Endothelial cell (in vitro differentiated cells): Measurements from ENCODE around the gene DHRS3. TPM values are rescaled to one million over a fixed set of nuclear protein-coding genes. Genes with fewer than 3 reads are reported as not detected.

Experiments
- DNase-seq: peaks from one replicate; pipeline ENCODE4 v3.0.0; 2021; ENCODE audit warnings: low spot score
- H3K27ac Mint-ChIP-seq: one replicate; pipeline ENCODE4 v1.8.0; 2021; ENCODE audit warnings: mixed read lengths, inconsistent platforms; ENCODE audit not compliant: unreplicated experiment
- H3K27me3 Mint-ChIP-seq: one replicate; pipeline ENCODE4 v1.8.0; 2021; ENCODE audit warnings: mild to moderate bottlenecking, moderate library complexity, mixed read lengths, inconsistent platforms; ENCODE audit not compliant: unreplicated experiment
- H3K36me3 Mint-ChIP-seq: one replicate; pipeline ENCODE4 v1.8.0; 2021; ENCODE audit warnings: mild to moderate bottlenecking, low read depth, mixed read lengths, inconsistent platforms; ENCODE audit not compliant: unreplicated experiment
- H3K4me1 Mint-ChIP-seq: one replicate; pipeline ENCODE4 v1.8.0; 2021; ENCODE audit warnings: mild to moderate bottlenecking, mixed read lengths, inconsistent platforms; ENCODE audit not compliant: unreplicated experiment
- H3K4me3 Mint-ChIP-seq: one replicate; pipeline ENCODE4 v1.8.0; 2021; ENCODE audit warnings: mild to moderate bottlenecking, mixed read lengths, inconsistent platforms; ENCODE audit not compliant: unreplicated experiment
- H3K9me3 Mint-ChIP-seq: one replicate; pipeline ENCODE4 v1.8.0; 2021; ENCODE audit warnings: mixed read lengths, inconsistent platforms; ENCODE audit not compliant: unreplicated experiment
- CTCF ChIP-seq: fragments of 200-600 bp; sonication (generic); IDR thresholded peaks from one replicate; pipeline ENCODE4 v1.5.0; 2021; ENCODE audit warnings: antibody characterized with exemption; ENCODE audit not compliant: unreplicated experiment
- total RNA-seq: library from RNA; stranded (reverse); fragmentation: NEBNext Ultra II Directional; extraction: Animal tissue kit (Norgen Biotek cat#: 25700); gene quantifications from one replicate; pipeline ENCODE4 v1.2.1, GENCODE V29; 2021; ENCODE audit not compliant: unreplicated experiment

DHRS3 gene
- total RNA-seq, 1 donor from 2014 or later: 5.7 TPM

- TF ChIP-seq CTCF: no peak
- Mint-ChIP-seq H3K4me1 (peaks cover 29% of the 10 kb centered on the region), H3K36me3 (peaks cover 15% of the 10 kb centered on the region), H3K27ac (no peak overlapping the region), H3K9me3 (no peaks in the 10 kb centered on the region), H3K27me3 (peaks cover 23% of the 10 kb centered on the region), H3K4me3 (no peak overlapping the region)
- no peak for DNase-seq
Measured at GRCh38 chr1:12614402-12615158, 3.4 kb downstream of the DHRS3 start.

- no peak for TF ChIP-seq CTCF
- Mint-ChIP-seq H3K4me3 (no peak overlapping the region), H3K4me1 (peaks cover 20% of the 10 kb centered on the region), H3K36me3 (peaks cover 15% of the 10 kb centered on the region), H3K27ac (no peak overlapping the region), H3K9me3 (no peaks in the 10 kb centered on the region), H3K27me3 (peaks cover 19% of the 10 kb centered on the region)
- no peak for DNase-seq
Measured at GRCh38 chr1:12613180-12613579, 4.8 kb downstream of the DHRS3 start.

DNA sequence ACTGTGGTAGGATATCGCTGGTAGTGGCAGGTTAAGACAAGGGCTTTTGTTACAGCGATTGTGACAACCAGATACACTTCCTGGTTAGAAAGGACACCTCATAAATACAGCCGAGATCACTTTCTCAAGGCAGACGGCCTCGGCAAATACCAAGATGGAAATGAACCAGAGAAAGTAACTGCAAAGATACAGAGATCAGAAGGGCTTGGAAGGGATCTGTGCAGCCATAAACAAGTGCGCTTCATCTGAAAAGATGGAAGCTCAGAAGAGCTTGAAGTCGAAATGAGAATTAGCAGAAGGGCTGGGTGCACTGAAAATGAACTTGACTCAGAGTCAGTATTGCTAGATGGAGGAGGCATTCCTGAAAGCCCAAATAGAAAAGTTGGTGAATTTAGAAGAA lies 7.1 kb downstream of the DHRS3 start:
- Mint-ChIP-seq H3K4me1 (peaks cover 14% of the 10 kb centered on the region), H3K27me3 (peaks cover 17% of the 10 kb centered on the region), H3K9me3 (no peaks in the 10 kb centered on the region), H3K36me3 (peaks cover 15% of the 10 kb centered on the region), H3K27ac (no peak overlapping the region), H3K4me3 (no peak overlapping the region)
- TF ChIP-seq CTCF: no peak
- no peak for DNase-seq

DNA sequence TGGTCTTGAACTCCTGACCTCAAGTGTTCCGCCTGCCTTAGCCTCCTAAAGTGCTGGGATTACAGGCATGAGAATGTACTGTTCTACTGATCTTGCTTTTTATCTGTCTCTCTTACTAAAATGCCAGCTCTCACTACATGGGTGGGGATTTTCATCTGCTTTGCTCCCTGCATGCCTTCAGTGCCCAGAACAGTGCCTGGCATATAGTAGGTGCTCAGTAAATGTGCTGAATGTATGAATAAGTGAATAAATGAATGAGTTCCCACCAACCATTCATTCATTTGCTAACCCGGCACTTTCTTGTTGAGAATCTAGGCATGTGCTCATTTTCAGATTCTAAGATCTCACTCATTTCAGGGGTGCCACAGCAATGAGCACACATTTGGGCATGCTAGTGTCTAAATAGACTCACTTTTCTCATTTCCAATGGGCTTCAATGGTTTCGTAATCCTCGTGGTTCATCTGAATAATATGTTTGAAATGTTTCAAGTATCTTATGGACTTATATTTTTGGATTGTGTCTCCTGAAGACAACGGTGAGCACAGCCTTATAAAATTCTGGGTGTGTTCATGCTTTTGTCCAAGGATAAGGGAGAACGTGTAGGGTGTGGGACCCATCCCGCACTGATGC lies 7.6 kb downstream of the DHRS3 start:
- no peak for DNase-seq
- H3K27ac Mint-ChIP-seq: no peak overlapping the region
- no peak overlapping the region for H3K4me3 Mint-ChIP-seq
- H3K4me1 Mint-ChIP-seq: peaks cover 9% of the 10 kb centered on the region
- peaks cover 15% of the 10 kb centered on the region for H3K36me3 Mint-ChIP-seq
- peaks cover 17% of the 10 kb centered on the region for H3K27me3 Mint-ChIP-seq
- H3K9me3 Mint-ChIP-seq: no peaks in the 10 kb centered on the region
- no peak for TF ChIP-seq CTCF

GRCh38 chr1:12609469-12610003 lies 8.5 kb downstream of the DHRS3 start:
- Mint-ChIP-seq H3K9me3 (no peaks in the 10 kb centered on the region), H3K4me1 (peaks cover 6% of the 10 kb centered on the region), H3K4me3 (no peak overlapping the region), H3K36me3 (peaks cover 15% of the 10 kb centered on the region), H3K27me3 (peaks cover 16% of the 10 kb centered on the region), H3K27ac (no peak overlapping the region)
- DNase-seq: no peak
- no peak for TF ChIP-seq CTCF
